ENCODE results near the gene DNAH6.

DNAH6 gene

DNA sequence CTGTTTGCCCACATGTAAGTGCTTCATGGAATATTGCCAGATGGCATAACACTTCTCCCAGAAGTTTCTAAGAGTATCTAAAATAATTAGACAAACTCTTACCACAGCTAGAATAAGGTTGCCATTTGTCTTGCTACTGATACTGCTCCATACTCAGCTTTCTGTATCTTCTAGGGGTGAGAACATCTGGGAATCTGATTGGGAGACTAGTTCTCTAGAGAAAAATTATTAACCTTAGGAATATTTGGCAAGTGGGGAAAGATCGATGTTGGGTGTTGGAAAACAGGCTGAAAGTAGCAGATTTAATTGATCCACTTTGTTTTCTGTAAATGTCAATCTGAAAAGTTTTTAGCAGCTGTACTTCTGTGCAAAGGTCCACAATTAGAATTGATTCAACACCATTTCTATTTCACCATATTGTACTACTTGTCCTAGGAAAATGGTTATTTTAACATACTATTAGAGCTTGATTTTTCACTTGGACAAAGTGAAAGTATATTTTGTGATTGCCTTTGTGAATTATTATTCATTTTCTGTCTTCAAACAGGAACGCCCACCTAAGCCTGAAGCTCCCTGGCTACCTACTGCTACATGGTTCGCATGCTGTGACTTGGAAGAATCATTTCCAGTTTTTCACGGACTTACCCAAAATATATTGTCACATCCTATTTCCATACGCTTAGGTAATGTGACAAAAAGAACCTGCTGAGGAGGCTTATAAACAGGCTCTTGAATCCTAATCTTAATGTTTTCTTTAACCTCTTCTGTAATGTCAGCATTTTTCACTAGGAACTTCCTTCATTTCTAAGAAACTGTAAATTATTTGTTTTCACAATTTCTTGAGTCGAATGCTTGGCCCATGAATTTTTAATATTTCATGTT is 216.8 kb downstream of the DNAH6 start:
- no peak for TF ChIP-seq SUZ12 (IDR thresholded peaks at IDR 0.05)
- TF ChIP-seq, protein P1, sequence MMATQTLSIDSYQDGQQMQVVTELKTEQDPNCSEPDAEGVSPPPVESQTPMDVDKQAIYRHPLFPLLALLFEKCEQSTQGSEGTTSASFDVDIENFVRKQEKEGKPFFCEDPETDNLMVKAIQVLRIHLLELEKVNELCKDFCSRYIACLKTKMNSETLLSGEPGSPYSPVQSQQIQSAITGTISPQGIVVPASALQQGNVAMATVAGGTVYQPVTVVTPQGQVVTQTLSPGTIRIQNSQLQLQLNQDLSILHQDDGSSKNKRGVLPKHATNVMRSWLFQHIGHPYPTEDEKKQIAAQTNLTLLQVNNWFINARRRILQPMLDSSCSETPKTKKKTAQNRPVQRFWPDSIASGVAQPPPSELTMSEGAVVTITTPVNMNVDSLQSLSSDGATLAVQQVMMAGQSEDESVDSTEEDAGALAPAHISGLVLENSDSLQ (IDR thresholded peaks at IDR 0.05) = no peak
- TF ChIP-seq ELF4 (IDR thresholded peaks at IDR 0.05) = no peak
- TF ChIP-seq FOXK2 (IDR thresholded peaks at IDR 0.05) = no peak
- TF ChIP-seq ARNT (IDR thresholded peaks at IDR 0.05) = no peak
- TF ChIP-seq FOXM1 (IDR thresholded peaks at IDR 0.05; ENCODE audit: borderline replicate concordance) = no peak
- no peak for TF ChIP-seq L3MBTL2 (conservative IDR thresholded peaks at IDR 0.05)
- TF ChIP-seq FOXA1 (IDR thresholded peaks at IDR 0.05) = no peak
- TF ChIP-seq BHLHE40 (IDR thresholded peaks at IDR 0.05; ENCODE audit: borderline replicate concordance) = no peak
- TF ChIP-seq ZNF384 (IDR thresholded peaks at IDR 0.05) = no peak
- no peak for TF ChIP-seq CTBP1 (IDR thresholded peaks at IDR 0.05; ENCODE audit: borderline replicate concordance)
- TF ChIP-seq HDGF (IDR thresholded peaks at IDR 0.05; ENCODE audit: borderline replicate concordance) = no peak
- DNase-seq (ENCODE audit: extremely low spot score) = no peak
- CTCF ChIA-PET = no interaction called here
- POLR2A ChIA-PET = no interaction called here

- ChIA-PET POLR2A (no interaction called here), CTCF (no interaction called here)
- no peak for DNase-seq (ENCODE audit: extremely low spot score)
- TF ChIP-seq ZNF384 (IDR thresholded peaks at IDR 0.05) (no peak), ELF4 (IDR thresholded peaks at IDR 0.05) (no peak), FOXM1 (IDR thresholded peaks at IDR 0.05; ENCODE audit: borderline replicate concordance) (no peak), LEF1 (IDR thresholded peaks at IDR 0.05; ENCODE audit: borderline replicate concordance) (no peak), SP1 (IDR thresholded peaks at IDR 0.05) (no peak), L3MBTL2 (conservative IDR thresholded peaks at IDR 0.05) (no peak), ARNT (IDR thresholded peaks at IDR 0.05) (no peak), SUZ12 (IDR thresholded peaks at IDR 0.05) (no peak), FOXA1 (IDR thresholded peaks at IDR 0.05) (no peak), CTBP1 (IDR thresholded peaks at IDR 0.05; ENCODE audit: borderline replicate concordance) (no peak), BHLHE40 (IDR thresholded peaks at IDR 0.05; ENCODE audit: borderline replicate concordance) (no peak), TARDBP (IDR thresholded peaks at IDR 0.05) (no peak)
- TF ChIP-seq, protein P1 (IDR thresholded peaks at IDR 0.05) = no peak
Observed at GRCh38 chr2:84735389-84735788, 219.1 kb downstream of the DNAH6 start.

DNA sequence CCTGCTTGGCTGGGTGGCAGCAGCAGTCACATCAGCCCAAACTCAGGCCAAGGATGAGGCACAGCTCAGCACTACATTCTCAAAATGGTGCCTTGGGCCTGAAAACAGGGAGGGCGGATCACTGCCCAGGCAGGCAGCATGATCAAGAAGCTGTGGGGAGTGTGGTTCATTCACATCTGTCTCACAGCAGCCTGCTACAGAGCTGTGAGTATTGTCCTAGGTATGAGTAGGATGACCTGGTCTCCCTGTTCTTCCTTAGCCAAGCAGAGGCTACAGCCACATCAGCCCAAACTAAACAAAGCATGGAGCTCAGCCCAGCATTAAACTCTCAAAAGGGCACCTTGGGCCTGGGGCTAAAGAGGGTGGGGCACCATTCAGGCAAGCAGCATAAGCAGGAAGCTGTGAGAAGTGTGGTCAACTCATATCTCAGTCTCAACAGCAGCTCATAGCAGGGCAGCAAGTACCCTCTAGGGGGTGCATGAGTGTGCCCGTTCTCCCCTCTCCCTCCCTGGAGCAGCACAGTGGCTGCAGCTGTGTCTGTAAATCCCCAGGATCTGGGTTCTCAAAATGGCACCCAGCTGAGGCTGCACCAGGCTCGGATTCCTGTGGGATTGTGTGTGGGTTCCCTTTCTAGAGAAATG is 225.0 kb downstream of the DNAH6 start:
- DNase-seq (ENCODE audit: extremely low spot score) = peak; percentile 35
- CTCF ChIA-PET = interaction anchor here (1.2 to 1.7 kb wide), 2 partner anchors 25 to 185 kb away, joined by 3 to 4 read pairs; no protein-coding TSS in a partner anchor
- POLR2A ChIA-PET = no interaction called here
- TF ChIP-seq SUZ12 (IDR thresholded peaks at IDR 0.05) = no peak
- TF ChIP-seq, protein P1 (IDR thresholded peaks at IDR 0.05) = no peak
- no peak for TF ChIP-seq FOXK2 (IDR thresholded peaks at IDR 0.05)
- no peak for TF ChIP-seq FOXA1 (IDR thresholded peaks at IDR 0.05)
- no peak for TF ChIP-seq NFRKB (IDR thresholded peaks at IDR 0.05)
- no peak for TF ChIP-seq CTBP1 (IDR thresholded peaks at IDR 0.05; ENCODE audit: borderline replicate concordance)
- no peak for TF ChIP-seq ARNT (IDR thresholded peaks at IDR 0.05)
- TF ChIP-seq TARDBP (IDR thresholded peaks at IDR 0.05) = no peak
- no peak for TF ChIP-seq BHLHE40 (IDR thresholded peaks at IDR 0.05; ENCODE audit: borderline replicate concordance)
- TF ChIP-seq ELF4 (IDR thresholded peaks at IDR 0.05) = no peak
- no peak for TF ChIP-seq ZNF384 (IDR thresholded peaks at IDR 0.05)
- no peak for TF ChIP-seq FOXM1 (IDR thresholded peaks at IDR 0.05; ENCODE audit: borderline replicate concordance)
- TF ChIP-seq SP1 (IDR thresholded peaks at IDR 0.05) = no peak
- no peak for TF ChIP-seq LEF1 (IDR thresholded peaks at IDR 0.05; ENCODE audit: borderline replicate concordance)
- no peak for TF ChIP-seq L3MBTL2 (conservative IDR thresholded peaks at IDR 0.05)
- TF ChIP-seq HDGF (IDR thresholded peaks at IDR 0.05; ENCODE audit: borderline replicate concordance) = no peak

GRCh38 chr2:84748341-84748740 is 232.0 kb downstream of the DNAH6 start:
- TF ChIP-seq, protein P1 (IDR thresholded peaks at IDR 0.05) = no peak
- TF ChIP-seq FOXK2 (IDR thresholded peaks at IDR 0.05) (no peak), ZNF384 (IDR thresholded peaks at IDR 0.05) (no peak), ARNT (IDR thresholded peaks at IDR 0.05) (no peak), BHLHE40 (IDR thresholded peaks at IDR 0.05; ENCODE audit: borderline replicate concordance) (no peak), SP1 (IDR thresholded peaks at IDR 0.05) (no peak), SUZ12 (IDR thresholded peaks at IDR 0.05) (no peak), FOXA1 (IDR thresholded peaks at IDR 0.05) (no peak), LEF1 (IDR thresholded peaks at IDR 0.05; ENCODE audit: borderline replicate concordance) (no peak)
- ChIA-PET POLR2A (no interaction called here), CTCF (no interaction called here)
- DNase-seq (ENCODE audit: extremely low spot score) = no peak

- ChIA-PET CTCF (no interaction called here), POLR2A (no interaction called here)
- TF ChIP-seq ZNF384 (IDR thresholded peaks at IDR 0.05) (no peak), ELF4 (IDR thresholded peaks at IDR 0.05) (no peak), FOXK2 (IDR thresholded peaks at IDR 0.05) (no peak), HDGF (IDR thresholded peaks at IDR 0.05; ENCODE audit: borderline replicate concordance) (no peak), NFRKB (IDR thresholded peaks at IDR 0.05) (no peak), FOXM1 (IDR thresholded peaks at IDR 0.05; ENCODE audit: borderline replicate concordance) (no peak), ARNT (IDR thresholded peaks at IDR 0.05) (no peak), FOXA1 (IDR thresholded peaks at IDR 0.05) (no peak), TARDBP (IDR thresholded peaks at IDR 0.05) (no peak), CTBP1 (IDR thresholded peaks at IDR 0.05; ENCODE audit: borderline replicate concordance) (no peak), SUZ12 (IDR thresholded peaks at IDR 0.05) (no peak), LEF1 (IDR thresholded peaks at IDR 0.05; ENCODE audit: borderline replicate concordance) (no peak), SP1 (IDR thresholded peaks at IDR 0.05) (no peak), L3MBTL2 (conservative IDR thresholded peaks at IDR 0.05) (no peak), BHLHE40 (IDR thresholded peaks at IDR 0.05; ENCODE audit: borderline replicate concordance) (no peak)
- TF ChIP-seq, protein P1 (IDR thresholded peaks at IDR 0.05) = no peak
- no peak for DNase-seq (ENCODE audit: extremely low spot score)
Observed at GRCh38 chr2:84749442-84749841, 233.1 kb downstream of the DNAH6 start.

Data from HEK293T (cell line).